GM12873 (cell line): ENCODE data around the gene INPP5J.

Experiments used
- TF ChIP-seq, protein P1 (sequence below): IDR thresholded peaks from 2 replicates; pipeline ENCODE4 v1.5.1; 2012; ENCODE audit warnings: low read depth, mild to moderate bottlenecking, moderate library complexity, low read length, control low read depth; ENCODE audit not compliant: insufficient read depth; ENCODE audit errors: missing control alignments

The INPP5J gene

DNA sequence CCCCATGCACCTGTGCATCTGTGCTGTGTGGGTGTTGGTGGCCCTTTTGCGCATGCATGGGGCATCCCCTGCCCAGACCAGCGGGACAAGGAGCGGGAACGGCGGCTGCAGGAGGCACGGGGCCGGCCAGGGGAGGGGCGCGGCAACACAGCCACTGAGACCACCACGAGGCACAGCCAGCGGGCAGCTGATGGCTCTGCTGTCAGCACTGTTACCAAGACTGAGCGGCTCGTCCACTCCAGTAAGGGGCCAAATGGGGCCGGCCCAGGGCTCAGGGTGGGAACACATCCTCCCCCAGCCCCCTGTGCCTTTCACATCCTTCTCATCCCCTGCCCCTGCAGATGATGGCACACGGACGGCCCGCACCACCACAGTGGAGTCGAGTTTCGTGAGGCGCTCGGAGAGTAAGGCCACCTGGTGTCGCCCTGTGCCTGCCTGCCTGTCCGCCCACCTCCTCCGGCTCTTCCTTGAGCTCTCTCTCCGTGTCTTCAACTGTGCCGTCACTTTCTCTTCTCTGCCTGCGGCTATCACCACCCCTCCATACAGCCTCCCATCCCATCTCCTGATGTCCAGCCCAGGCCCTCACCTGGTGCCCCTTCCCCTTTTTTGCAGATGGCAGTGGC, 26.0 kb upstream of the INPP5J start:
- TF ChIP-seq, protein P1, sequence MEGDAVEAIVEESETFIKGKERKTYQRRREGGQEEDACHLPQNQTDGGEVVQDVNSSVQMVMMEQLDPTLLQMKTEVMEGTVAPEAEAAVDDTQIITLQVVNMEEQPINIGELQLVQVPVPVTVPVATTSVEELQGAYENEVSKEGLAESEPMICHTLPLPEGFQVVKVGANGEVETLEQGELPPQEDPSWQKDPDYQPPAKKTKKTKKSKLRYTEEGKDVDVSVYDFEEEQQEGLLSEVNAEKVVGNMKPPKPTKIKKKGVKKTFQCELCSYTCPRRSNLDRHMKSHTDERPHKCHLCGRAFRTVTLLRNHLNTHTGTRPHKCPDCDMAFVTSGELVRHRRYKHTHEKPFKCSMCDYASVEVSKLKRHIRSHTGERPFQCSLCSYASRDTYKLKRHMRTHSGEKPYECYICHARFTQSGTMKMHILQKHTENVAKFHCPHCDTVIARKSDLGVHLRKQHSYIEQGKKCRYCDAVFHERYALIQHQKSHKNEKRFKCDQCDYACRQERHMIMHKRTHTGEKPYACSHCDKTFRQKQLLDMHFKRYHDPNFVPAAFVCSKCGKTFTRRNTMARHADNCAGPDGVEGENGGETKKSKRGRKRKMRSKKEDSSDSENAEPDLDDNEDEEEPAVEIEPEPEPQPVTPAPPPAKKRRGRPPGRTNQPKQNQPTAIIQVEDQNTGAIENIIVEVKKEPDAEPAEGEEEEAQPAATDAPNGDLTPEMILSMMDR = no peak

DNA sequence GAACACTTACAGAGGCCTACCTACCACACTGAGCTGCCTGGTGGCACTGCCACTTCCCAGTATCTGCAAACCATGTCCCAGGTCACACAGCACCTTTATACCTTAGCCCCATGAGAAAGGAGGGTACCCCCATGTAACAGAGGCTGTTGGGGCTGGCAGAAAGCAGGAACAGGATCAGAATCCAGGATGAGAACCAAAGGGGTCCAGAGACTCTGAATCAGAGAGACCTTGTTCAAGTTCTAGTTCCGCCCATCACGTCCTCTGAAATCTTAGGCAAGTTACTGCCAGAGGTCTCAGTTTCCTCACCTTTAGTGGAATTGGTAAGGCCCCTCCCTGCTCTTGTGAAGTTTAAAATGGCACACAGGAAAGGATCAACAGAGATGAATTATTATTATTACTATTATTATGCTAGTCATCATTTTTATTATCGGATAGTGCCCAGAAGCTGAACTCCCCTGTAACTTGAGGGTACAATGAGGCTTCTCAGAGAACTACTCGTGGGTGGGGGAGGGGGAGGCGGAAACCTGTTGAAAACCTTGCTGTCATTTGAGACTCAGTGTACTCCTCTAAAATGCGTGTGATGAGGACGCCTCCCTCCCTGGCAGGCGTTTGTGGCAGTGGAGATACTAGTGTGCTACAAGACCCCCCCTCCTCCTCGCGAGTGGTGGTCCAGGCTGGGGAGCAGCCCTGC, 24.7 kb upstream of the INPP5J start:
- TF ChIP-seq, protein P1 = no peak

DNA sequence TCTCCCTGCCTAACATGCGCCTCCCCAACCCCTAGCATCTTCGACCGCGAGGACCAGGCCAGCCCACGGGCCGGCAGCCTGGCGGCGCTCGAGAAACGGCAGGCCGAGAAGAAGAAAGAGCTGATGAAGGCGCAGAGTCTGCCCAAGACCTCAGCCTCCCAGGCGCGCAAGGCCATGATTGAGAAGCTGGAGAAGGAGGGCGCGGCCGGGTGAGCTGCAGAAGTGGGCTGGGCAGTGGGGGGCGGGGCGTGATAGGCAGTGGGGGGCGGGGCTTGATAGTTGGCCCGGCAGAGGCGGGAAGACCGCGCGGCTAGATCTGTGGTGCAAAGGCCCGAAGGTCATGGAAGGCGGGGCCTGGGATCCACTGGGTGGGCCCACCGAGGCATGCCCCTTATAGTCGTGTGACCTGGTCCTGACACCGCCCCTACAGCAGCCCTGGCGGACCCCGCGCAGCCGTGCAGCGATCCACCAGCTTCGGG, 24.1 kb upstream of the INPP5J start:
- TF ChIP-seq, protein P1 = no peak

DNA sequence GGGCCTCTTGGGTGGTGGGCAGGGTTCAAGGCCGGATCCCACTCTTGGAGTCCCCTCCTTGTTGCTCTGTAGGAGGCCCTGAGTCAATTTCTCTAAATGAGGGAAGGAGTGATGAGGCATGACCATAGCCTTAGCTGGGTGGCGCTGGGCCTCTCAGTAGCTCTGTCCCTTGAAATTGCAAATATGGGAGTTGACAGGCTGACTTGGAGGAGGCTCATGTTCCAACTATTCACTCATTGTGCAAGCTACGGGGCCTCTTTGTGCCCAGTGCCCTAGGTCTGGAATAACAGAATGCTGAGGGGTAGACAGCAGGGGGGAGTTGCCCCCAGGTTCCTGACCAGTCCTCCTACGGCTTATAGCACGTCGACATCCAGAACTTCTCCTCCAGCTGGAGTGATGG, 23.4 kb upstream of the INPP5J start:
- TF ChIP-seq, protein P1 = no peak

DNA sequence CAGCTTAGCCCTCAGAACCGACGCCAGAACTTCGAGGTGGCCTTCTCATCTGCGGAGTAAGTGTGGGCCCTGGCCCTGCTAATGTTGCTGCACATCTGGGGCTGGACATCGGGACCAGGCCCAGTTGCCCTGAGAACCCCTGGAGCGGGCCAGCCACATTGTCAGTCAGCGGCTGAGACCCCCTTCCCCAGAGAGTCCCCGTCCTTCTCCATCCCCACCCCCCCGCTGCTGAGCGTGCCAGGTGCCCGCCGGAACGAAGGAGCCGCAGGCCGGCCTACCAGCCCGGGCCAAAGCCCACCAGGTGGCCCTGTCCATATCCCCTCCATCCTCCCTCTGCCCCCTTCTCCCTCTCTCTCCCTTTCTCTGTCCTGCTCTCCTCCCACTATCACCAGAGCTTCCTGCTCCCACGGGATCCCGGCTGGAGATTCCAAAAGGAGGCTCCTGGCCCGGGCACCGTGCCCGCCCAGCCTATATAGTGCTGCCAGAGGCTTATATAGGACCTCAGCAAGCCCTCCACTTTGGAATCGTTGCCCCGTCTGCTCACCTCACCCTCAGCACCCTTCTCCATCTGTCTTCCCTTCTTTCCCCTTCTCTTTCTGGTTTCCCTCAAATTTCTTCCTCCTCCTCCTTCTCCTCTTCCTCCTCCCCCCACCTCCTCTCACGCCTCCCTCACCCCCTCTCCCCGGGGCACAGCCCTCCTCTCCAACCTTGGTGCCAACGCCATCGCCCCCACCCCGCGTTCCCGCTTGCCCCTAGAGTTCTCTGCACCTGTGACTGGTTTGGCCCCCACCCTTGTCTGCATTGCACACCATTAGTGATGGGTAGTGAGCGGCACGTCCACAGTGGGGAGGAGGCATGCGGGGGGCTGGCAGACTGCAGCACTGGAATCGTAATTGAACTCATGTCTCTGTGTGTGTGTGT, 22.7 kb upstream of the INPP5J start:
- TF ChIP-seq, protein P1 = no peak

DNA sequence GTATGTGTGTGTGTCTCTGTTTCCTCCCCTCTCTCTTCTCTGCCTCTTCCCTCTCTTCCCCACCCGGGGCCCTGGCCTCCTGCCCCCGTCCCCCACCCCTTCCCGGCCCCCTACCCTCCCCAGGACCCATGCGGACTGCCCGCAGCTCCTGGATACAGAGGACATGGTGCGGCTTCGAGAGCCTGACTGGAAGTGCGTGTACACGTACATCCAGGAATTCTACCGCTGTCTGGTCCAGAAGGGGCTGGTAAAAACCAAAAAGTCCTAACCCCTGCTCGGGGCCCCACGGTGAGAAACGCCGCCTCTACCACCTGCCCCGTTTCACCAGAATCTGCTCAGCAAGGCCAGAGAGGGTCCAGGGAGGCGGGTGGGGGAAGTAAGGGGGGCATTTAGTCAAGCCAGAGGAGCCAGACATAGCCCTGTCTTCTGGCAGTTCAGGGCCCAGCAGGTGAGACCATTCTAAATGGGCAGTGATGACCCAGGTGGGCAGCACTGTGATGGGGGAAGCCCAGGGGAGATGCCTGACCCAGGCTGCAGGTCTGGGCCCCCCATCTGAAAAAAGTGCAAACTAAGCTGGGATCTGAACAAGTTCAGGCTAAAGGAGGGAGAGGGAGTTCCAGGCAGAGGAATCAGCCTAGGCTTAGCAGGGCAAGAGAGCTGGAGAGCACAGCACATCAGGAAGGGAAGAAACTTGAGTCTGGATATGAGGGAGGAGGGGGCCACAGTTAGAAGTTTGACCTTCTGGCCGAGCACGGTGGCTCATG, 21.8 kb upstream of the INPP5J start:
- TF ChIP-seq, protein P1 = no peak
